ENCODE results near the gene DDX23. TPM values are rescaled to one million over a fixed set of nuclear protein-coding genes. Genes with fewer than 3 reads are reported as not detected.
A peak's percentile ranks its signal among the peaks of the same experiment; 100 is the strongest.

DDX23 gene
- total RNA-seq, 1 experiment from 2014 or later: 80.8 TPM

DNA sequence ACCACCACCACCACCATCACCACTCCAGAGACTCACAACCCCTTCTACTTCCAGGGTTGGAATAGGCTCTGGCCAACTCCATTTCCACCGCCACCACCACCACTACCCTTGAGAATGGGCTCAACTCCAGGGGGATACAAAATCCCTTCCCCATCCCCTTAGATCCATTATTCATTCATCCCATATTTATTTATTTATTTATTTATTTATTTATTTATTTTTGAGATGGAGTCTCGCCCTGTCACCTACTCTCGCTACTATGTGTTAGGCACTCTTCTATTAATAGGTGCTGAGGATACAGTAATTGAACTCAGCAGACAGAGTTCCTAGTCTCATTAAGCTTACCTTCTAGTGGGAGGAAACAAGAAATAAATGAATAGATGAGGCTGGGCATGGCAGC lies 58.3 kb downstream of the DDX23 start:
- Mint-ChIP-seq H3K4me1 (ENCODE audit: low read depth, unreplicated experiment) (peaks cover 15% of the 10 kb centered on the region), H3K27me3 (ENCODE audit: unreplicated experiment) (no peaks in the 10 kb centered on the region), H3K36me3 (ENCODE audit: insufficient read depth, unreplicated experiment) (peaks cover 11% of the 10 kb centered on the region), H3K4me3 (ENCODE audit: low read depth, unreplicated experiment) (no peak overlapping the region), H3K9me3 (ENCODE audit: low read depth, unreplicated experiment) (no peaks in the 10 kb centered on the region), H3K27ac (ENCODE audit: unreplicated experiment) (no peak overlapping the region)
- CTCF ChIA-PET: no interaction called here
- no peak for DNase-seq
- intact Hi-C loops (cut with micrococcal nuclease; ENCODE audit: unreplicated experiment): no loop called here
- TF ChIP-seq, protein P1, sequence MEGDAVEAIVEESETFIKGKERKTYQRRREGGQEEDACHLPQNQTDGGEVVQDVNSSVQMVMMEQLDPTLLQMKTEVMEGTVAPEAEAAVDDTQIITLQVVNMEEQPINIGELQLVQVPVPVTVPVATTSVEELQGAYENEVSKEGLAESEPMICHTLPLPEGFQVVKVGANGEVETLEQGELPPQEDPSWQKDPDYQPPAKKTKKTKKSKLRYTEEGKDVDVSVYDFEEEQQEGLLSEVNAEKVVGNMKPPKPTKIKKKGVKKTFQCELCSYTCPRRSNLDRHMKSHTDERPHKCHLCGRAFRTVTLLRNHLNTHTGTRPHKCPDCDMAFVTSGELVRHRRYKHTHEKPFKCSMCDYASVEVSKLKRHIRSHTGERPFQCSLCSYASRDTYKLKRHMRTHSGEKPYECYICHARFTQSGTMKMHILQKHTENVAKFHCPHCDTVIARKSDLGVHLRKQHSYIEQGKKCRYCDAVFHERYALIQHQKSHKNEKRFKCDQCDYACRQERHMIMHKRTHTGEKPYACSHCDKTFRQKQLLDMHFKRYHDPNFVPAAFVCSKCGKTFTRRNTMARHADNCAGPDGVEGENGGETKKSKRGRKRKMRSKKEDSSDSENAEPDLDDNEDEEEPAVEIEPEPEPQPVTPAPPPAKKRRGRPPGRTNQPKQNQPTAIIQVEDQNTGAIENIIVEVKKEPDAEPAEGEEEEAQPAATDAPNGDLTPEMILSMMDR (IDR thresholded peaks at IDR 0.05; ENCODE audit: unreplicated experiment): no peak
- BruUV-seq (replicated peaks): no TSS peak

GRCh38 chr12:48789858-48790326 lies 62.1 kb downstream of the DDX23 start:
- TF ChIP-seq, protein P1 (IDR thresholded peaks at IDR 0.05; ENCODE audit: unreplicated experiment): no peak
- Mint-ChIP-seq H3K36me3 (ENCODE audit: insufficient read depth, unreplicated experiment) (peaks cover 22% of the 10 kb centered on the region), H3K27me3 (ENCODE audit: unreplicated experiment) (no peaks in the 10 kb centered on the region), H3K27ac (ENCODE audit: unreplicated experiment) (peak overlapping the region; percentile 67), H3K9me3 (ENCODE audit: low read depth, unreplicated experiment) (no peaks in the 10 kb centered on the region), H3K4me3 (ENCODE audit: low read depth, unreplicated experiment) (peak overlapping the region; percentile 97), H3K4me1 (ENCODE audit: low read depth, unreplicated experiment) (peaks cover 19% of the 10 kb centered on the region)
- BruUV-seq (replicated peaks): no TSS peak
- intact Hi-C loops (cut with micrococcal nuclease; ENCODE audit: unreplicated experiment): no loop called here
- CTCF ChIA-PET: interaction anchor here (0.6 to 1.9 kb wide), 3 partner anchors 25 to 244 kb away, joined by 5 to 7 read pairs (median 7); no protein-coding TSS in a partner anchor
- no peak for DNase-seq

DNA sequence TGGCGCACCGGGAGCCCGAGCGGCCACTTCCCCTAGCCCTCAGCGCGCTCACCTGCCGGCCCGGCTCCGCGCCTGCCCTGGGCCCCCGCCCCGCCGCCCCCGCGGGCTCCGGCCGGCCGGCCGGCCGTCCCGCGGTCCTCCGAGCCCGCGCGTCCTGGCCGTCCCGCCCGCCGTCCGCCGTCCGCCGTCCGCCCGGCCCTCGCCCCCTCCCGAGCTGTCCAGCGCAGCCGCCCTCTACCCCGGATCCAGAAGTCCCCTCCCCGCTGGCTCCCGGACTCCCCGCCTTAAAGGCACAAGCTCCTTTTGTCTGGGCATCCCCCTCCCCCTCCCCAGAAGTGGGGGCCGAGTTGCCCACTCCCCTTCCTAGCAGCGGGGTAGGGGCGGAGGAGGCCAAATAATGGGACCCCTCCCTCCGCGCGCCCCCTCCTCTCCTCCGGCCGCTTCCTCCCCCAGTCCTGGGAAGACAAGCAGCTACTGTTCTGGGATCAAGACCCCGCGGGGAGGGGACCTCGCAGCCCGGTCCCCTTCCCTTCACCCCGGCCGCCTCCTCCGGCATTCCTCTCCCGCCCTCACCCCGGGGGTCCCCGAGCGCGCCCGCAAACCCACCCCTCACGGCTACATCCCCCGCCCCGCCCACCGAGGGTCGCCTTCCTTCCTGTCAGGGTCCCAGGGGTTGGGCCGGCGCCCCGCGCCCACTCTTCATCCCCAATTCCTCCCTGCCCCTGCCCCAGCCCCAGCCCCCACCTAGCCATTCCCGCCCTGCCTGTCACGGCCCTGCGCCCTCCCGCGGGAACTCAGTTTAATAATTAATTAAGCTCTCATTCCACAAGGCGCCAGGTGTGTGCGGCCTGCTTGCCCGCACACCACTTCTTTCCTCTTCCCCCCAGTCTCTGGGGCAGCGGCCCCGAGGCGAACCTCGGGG lies 62.8 kb downstream of the DDX23 start, which contains the start of gene ADCY6:
ADCY6 (minus strand) TSS at position 236 of the 922 bp plus-strand sequence. CDS start 5,655 bp downstream, outside the sequence.
- peaks cover 13% of the 10 kb centered on the region for H3K4me1 Mint-ChIP-seq (ENCODE audit: low read depth, unreplicated experiment)
- intact Hi-C loops (cut with micrococcal nuclease; ENCODE audit: unreplicated experiment): no loop called here
- BruUV-seq (replicated peaks): no TSS peak
- H3K27me3 Mint-ChIP-seq (ENCODE audit: unreplicated experiment): no peaks in the 10 kb centered on the region
- CTCF ChIA-PET: interaction anchor here (0.6 to 1.9 kb wide), 5 partner anchors 21 to 243 kb away, joined by 3 to 10 read pairs (median 7); no protein-coding TSS in a partner anchor
- TF ChIP-seq, protein P1 (IDR thresholded peaks at IDR 0.05; ENCODE audit: unreplicated experiment): no peak
- DNase-seq: peak; percentile 72
- peak within 1 kb of the TSS; percentile 97 for H3K4me3 Mint-ChIP-seq (ENCODE audit: low read depth, unreplicated experiment)
- peak within 1 kb of the TSS; percentile 67 for H3K27ac Mint-ChIP-seq (ENCODE audit: unreplicated experiment)
- no peaks in the 10 kb centered on the region for H3K9me3 Mint-ChIP-seq (ENCODE audit: low read depth, unreplicated experiment)
- H3K36me3 Mint-ChIP-seq (ENCODE audit: insufficient read depth, unreplicated experiment): peaks cover 24% of the 10 kb centered on the region

- Mint-ChIP-seq H3K36me3 (ENCODE audit: insufficient read depth, unreplicated experiment) (peaks cover 24% of the 10 kb centered on the region), H3K27me3 (ENCODE audit: unreplicated experiment) (no peaks in the 10 kb centered on the region), H3K9me3 (ENCODE audit: low read depth, unreplicated experiment) (no peaks in the 10 kb centered on the region), H3K4me1 (ENCODE audit: low read depth, unreplicated experiment) (peaks cover 13% of the 10 kb centered on the region), H3K27ac (ENCODE audit: unreplicated experiment) (peak overlapping the region; percentile 12), H3K4me3 (ENCODE audit: low read depth, unreplicated experiment) (peak overlapping the region; percentile 97)
- intact Hi-C loops (cut with micrococcal nuclease; ENCODE audit: unreplicated experiment): no loop called here
- no peak for DNase-seq
- TF ChIP-seq, protein P1 (IDR thresholded peaks at IDR 0.05; ENCODE audit: unreplicated experiment): no peak
- CTCF ChIA-PET: interaction anchor here (0.7 to 1.9 kb wide), 3 partner anchors 22 to 35 kb away, joined by 3 to 10 read pairs (median 5); no protein-coding TSS in a partner anchor
- BruUV-seq (replicated peaks): no TSS peak
These were observed 63.5 kb downstream of the DDX23 start for GRCh38 chr12:48788524-48788853.
